ENCODE measurements around the gene ACSBG1. TPM values are rescaled to one million over a fixed set of nuclear protein-coding genes. Genes with fewer than 3 reads are reported as not detected.
A peak's percentile ranks its signal among the peaks of the same experiment; 100 is the strongest.

Gene ACSBG1
- total RNA-seq, 2 experiments from 2014 or later = 0.28 TPM; not detected in 1

DNA sequence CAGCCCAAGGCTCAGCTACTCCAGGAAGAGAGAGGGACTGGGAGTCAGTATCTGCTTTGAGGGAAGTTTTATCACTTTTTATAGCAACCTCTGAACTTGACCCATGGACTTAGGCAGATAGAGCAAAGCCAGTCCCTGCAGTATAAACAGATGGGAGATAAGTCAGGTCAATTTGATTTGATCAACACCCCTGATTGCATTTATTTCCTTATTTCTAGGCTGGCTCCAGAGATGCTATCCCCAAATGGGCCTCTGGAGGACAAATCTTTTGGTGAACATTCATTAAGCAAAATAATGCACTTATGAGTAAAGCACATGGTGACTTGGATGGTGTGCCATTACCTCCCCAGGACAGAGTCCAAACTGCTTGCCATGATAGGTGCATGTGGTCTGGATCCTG lies 94.1 kb downstream of the ACSBG1 start:
- CTCF ChIA-PET = interaction anchor here (0.7 to 1.9 kb wide), 3 partner anchors 8 to 126 kb away, joined by 4 to 10 read pairs (median 4); no protein-coding TSS in a partner anchor
- Mint-ChIP-seq H3K36me3 (no peaks in the 10 kb centered on the region), H3K4me3 (no peak overlapping the region), H3K9me3 (ENCODE audit: low read depth) (no peaks in the 10 kb centered on the region), H3K27me3 (no peaks in the 10 kb centered on the region), H3K27ac (no peak overlapping the region), H3K4me1 (no peaks in the 10 kb centered on the region)
- DNase-seq (no peak), ATAC-seq (no peak)

DNA sequence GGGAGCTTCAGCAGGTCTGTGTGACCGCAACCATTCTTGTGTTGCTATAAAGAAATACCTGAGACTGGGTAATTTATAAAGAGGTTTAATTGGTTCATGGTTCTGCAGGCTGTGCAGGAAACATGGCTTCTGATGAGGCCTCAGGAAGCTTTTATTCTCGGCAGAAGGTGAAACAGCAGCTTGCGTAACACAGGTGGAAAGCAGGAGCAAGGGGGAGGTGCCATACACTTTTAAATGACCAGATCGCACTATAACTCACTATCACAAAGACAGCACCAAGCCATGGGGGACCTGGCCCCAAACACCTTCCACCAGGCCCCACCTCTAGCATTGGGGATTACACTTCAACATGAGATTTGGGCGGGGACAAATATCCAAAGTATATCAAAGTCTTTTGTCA lies 94.8 kb downstream of the ACSBG1 start:
- CTCF ChIA-PET = interaction anchor here (0.7 to 3.0 kb wide), 5 partner anchors 9 to 126 kb away, joined by 4 to 13 read pairs (median 5); no protein-coding TSS in a partner anchor
- no peak overlapping the region for H3K27ac Mint-ChIP-seq
- H3K9me3 Mint-ChIP-seq (ENCODE audit: low read depth) = no peaks in the 10 kb centered on the region
- ATAC-seq (no peak), DNase-seq (no peak)
- H3K36me3 Mint-ChIP-seq = no peaks in the 10 kb centered on the region
- H3K4me1 Mint-ChIP-seq = no peaks in the 10 kb centered on the region
- H3K27me3 Mint-ChIP-seq = no peaks in the 10 kb centered on the region
- no peak overlapping the region for H3K4me3 Mint-ChIP-seq

DNA sequence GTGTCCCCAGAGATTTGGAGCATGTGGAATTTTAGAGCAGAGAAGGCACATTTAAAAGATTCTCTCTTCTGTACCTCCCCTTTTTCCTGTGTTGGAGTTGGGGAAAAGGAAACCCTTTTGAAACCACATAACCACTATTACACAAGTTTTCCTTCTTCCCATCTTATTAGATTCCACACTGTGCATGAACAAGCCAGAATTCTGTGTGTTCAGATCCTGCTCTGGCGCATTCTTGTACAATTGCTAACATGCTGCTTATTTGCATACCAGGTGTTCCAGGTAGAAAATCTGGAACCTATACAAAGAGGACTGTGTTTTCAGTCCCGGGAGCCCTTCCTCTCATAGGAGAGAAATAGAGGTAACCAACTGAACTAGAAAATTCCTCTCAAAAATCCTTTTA lies 100.6 kb downstream of the ACSBG1 start:
- Mint-ChIP-seq H3K4me3 (no peak overlapping the region), H3K36me3 (no peaks in the 10 kb centered on the region), H3K9me3 (ENCODE audit: low read depth) (no peaks in the 10 kb centered on the region)

DNA sequence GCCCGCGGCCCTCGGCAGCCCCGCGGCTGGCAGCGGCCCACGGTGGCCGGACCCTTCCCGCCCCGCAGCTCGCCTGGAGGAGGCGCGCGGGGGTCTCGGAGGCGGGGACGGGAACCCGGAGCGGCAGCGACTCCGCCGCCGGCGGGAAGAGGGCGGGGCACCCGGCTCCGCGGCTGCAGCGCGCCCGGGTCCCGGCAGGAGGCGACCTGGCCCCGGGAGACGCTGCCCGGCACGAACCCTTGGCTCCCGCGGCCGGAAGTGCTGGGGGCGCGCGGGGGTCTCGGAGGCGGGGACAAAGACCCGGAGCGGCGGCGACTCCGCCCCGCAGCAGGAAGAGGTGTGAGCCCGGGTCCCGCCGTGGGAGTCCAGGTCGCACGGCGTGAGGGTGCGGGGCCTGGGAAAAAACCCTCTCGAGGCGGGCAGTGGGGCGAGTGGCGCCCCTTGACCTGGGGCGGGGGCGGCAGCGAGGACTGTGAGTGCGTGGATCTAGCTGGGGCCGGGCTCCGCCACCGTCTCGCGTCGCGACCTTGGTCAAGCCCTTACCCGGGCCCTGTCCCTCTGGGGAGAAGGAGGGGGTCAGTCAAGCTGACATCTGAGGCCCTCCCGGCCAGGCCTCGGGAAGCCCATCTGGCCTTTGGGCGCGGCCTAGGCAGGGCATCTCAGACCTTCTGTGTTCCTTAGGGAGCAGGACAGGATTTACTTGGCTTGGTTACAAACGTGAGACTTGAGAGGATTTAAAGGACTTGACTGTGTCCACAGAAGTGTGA lies 102.9 kb downstream of the ACSBG1 start, which contains the start of gene CIB2:
Gene CIB2 (minus strand): TSS at position 151 of the 767 bp plus-strand sequence. CDS start 230 bp downstream, outside the sequence.
- Mint-ChIP-seq H3K27ac (peak within 1 kb of the TSS; percentile 74), H3K4me3 (peak within 1 kb of the TSS; percentile 77), H3K9me3 (ENCODE audit: low read depth) (no peaks in the 10 kb centered on the region), H3K27me3 (no peaks in the 10 kb centered on the region), H3K36me3 (no peaks in the 10 kb centered on the region), H3K4me1 (peaks cover 16% of the 10 kb centered on the region)
- peak; percentile 93 for ATAC-seq
- CTCF ChIA-PET = interaction anchor here (0.5 to 7.2 kb wide), 34 partner anchors 8 to 172 kb away, joined by 3 to 120 read pairs (median 4); partner anchors contain the start of genes DNAJA4 and IDH3A
- DNase-seq = peak; percentile 82

More for the DNA sequence above, 100.6 kb downstream of the ACSBG1 start:
- peaks cover 16% of the 10 kb centered on the region for H3K4me1 Mint-ChIP-seq
- CTCF ChIA-PET = interaction anchor here (1.2 to 2.2 kb wide), 2 partner anchors 12 to 107 kb away, joined by 3 to 6 read pairs; no protein-coding TSS in a partner anchor
- DNase-seq (no peak), ATAC-seq (no peak)
- no peak overlapping the region for H3K27ac Mint-ChIP-seq
- no peaks in the 10 kb centered on the region for H3K27me3 Mint-ChIP-seq

DNA sequence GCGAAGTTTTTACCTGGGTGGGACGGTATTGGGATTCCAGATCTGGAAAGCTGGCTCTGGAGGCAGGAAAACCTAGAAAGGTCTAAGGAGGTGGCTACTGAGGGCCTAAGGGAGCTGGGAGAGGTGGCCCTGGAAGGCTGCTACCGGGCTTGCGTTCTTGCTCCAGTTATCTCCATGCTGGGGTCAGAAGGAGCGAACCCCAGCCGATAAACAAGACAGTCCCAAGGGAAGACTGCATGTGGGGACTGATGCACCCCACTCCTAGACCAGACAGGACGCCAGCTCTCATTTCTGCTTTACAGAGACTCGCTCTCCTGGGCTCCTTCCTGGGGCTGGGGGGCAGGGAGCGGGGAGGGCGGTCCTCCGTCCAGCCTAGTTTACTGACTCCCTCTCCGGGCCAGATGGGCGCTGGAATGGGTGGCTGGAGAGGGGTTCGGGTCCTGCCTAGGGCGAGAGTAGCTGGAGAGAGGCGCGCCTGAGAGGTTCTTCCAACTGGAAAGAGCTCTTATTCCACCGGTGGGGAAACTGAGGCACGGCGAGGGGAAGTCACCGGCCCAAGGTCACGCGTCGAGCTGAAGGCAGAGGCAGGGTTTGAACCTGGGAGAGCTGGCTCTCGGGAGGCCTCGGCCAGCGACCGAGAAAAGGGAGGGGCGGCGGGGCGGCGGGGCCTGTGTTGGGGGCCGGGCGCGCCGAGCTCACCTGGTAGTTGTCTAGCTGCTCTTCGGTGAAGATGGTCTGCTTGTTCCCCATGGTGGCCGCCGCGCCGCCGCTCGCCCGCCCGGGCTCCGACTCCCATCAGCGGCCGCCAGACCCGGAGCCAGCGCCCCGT lies 103.7 kb downstream of the ACSBG1 start:
- Mint-ChIP-seq H3K27ac (peak overlapping the region; percentile 37), H3K36me3 (no peaks in the 10 kb centered on the region), H3K4me3 (peak overlapping the region; percentile 50), H3K4me1 (peaks cover 16% of the 10 kb centered on the region), H3K27me3 (no peaks in the 10 kb centered on the region), H3K9me3 (ENCODE audit: low read depth) (no peaks in the 10 kb centered on the region)
- CTCF ChIA-PET = interaction anchor here (0.5 to 7.2 kb wide), 26 partner anchors 7 to 171 kb away, joined by 3 to 120 read pairs (median 4); partner anchors contain the start of gene IDH3A
- ATAC-seq (no peak), DNase-seq (no peak)

DNA sequence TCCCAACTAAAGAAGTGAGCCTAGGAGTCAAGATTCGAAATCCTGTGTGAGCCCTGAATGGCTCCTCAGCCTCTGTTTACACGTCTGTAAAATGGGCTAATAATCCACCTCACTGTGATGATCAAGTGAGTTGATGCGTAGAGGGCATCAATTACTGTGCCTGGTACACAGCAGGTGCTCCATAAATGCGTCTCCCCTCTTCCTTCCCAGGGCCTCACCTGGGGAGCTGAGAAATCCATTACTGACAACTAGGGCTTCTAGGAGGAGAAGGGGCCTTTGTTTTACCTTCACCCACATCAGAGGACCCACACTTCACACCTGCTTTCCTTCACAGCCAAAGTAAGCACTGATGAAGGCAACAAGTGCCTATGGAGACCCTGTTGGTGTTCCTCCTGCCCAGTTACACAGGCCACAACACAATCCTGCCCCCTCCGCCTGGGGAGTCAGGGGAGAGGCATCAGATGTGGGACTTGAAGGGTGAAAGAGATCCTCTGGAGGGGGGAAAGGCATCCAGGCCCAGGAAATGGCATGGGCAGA lies 104.5 kb downstream of the ACSBG1 start:
- DNase-seq (no peak), ATAC-seq (no peak)
- H3K9me3 Mint-ChIP-seq (ENCODE audit: low read depth) = no peaks in the 10 kb centered on the region
- H3K36me3 Mint-ChIP-seq = no peaks in the 10 kb centered on the region
- CTCF ChIA-PET = interaction anchor here (1.1 to 7.2 kb wide), 13 partner anchors 9 to 162 kb away, joined by 3 to 120 read pairs (median 4); no protein-coding TSS in a partner anchor
- peak overlapping the region; percentile 37 for H3K27ac Mint-ChIP-seq
- H3K27me3 Mint-ChIP-seq = no peaks in the 10 kb centered on the region
- H3K4me1 Mint-ChIP-seq = peaks cover 16% of the 10 kb centered on the region
- peak overlapping the region; percentile 50 for H3K4me3 Mint-ChIP-seq

DNA sequence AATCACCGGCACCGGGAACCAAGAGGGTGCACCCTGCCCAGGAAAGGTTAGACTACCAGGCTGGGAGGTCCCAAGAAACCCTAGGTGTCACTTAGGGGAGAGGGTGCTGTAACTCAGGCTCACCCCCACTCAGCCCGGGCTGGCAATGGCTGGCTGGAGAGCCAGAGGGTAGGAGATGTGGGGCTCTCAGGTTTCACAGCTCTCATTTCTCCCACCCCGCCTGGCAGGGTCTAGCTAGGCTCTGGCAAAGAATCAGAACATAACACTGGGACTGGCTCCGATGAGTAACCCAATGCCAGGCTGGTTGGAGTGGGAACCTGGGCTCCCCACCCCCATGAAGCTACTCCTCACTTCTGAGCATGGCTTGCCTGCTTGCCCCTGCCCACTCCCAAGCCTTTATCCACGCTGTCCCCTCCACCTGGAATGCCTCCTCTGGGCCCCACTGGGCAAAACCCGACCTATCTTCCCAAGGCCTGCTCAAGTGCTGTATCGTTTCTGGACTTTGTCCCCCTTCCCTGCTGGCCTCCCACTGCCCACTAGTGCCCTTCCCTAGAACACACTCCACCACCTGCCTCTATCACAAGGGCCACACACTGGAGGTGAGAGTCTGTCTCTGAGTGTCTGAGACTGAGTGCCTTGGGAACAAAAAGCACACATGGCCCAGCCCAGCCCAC lies 105.2 kb downstream of the ACSBG1 start:
- H3K36me3 Mint-ChIP-seq = no peaks in the 10 kb centered on the region
- CTCF ChIA-PET = interaction anchor here (1.1 to 7.2 kb wide), 2 partner anchors 65 to 112 kb away, joined by 3 to 120 read pairs; no protein-coding TSS in a partner anchor
- no peak for ATAC-seq
- H3K27ac Mint-ChIP-seq = no peak overlapping the region
- DNase-seq = no peak
- H3K27me3 Mint-ChIP-seq = no peaks in the 10 kb centered on the region
- no peaks in the 10 kb centered on the region for H3K9me3 Mint-ChIP-seq (ENCODE audit: low read depth)
- no peak overlapping the region for H3K4me3 Mint-ChIP-seq
- H3K4me1 Mint-ChIP-seq = peaks cover 16% of the 10 kb centered on the region

DNA sequence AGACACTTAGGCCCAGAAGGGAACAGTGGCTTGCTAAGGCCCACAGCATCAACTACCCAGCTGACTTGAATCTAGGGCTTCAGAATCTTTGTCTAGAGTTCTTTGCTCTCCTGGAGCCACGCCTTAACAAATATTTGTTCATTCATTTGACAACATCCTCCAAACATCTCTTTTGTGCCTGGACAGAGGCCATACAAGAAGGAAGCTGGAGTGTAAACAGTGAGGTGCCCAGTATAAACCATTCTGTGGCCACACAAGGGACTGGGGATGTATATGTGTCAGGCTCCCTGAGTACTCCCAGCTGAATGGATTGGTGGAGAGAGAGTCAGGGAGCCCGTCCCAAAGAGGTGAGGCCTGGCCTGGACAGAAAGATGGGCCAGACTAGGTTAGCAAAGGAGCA lies 106.5 kb downstream of the ACSBG1 start:
- Mint-ChIP-seq H3K27ac (no peak overlapping the region), H3K27me3 (no peaks in the 10 kb centered on the region), H3K4me3 (no peak overlapping the region), H3K36me3 (no peaks in the 10 kb centered on the region), H3K9me3 (ENCODE audit: low read depth) (no peaks in the 10 kb centered on the region), H3K4me1 (peaks cover 9% of the 10 kb centered on the region)
- CTCF ChIA-PET = interaction anchor here (1.3 to 7.2 kb wide), 5 partner anchors 15 to 169 kb away, joined by 4 to 120 read pairs (median 5); no protein-coding TSS in a partner anchor
- ATAC-seq = no peak
- DNase-seq = no peak

DNA sequence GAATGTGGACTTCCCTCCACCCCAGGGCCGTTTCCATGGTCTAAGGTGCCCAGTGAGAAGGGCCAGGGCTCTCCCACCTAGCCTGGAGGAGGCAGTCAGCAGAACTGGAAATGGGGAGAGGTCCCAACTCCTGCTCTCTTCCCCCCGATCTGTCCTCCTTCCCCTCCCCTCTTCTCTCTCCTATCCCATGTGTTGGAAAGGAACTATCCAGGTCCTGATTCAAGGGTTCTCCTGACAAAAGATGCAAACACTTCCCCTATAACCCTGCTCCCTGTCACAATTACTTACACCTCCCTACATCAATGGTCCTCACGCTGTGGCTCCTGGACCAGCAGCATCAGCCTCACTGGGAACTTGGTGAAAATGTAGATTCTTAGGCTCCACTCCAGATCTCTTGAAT lies 109.1 kb downstream of the ACSBG1 start:
- no peak overlapping the region for H3K4me3 Mint-ChIP-seq

DNA sequence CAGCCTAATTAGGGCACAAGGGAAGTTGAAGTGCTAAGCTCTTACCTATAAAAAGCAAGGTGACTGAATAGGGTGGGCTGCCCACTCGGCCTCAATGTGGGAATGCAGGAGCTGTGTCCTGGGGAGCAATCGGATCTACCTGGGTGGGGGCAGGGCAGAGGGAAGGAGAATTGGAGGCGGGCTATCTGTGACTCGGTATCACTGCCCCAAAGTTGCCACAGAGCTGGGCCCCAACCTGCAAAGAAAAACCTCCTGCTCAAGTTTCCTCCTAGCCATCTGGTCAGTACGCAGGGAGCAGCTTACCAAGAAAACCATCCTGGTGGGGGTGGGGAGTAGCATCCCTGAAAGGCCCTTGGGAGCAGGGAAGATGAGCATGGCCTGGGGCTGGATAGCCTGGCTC lies 113.8 kb downstream of the ACSBG1 start:
- no peak overlapping the region for H3K27ac Mint-ChIP-seq

More for the DNA sequence above, 109.1 kb downstream of the ACSBG1 start:
- ATAC-seq = no peak
- Mint-ChIP-seq H3K36me3 (no peaks in the 10 kb centered on the region), H3K27ac (no peak overlapping the region), H3K27me3 (no peaks in the 10 kb centered on the region), H3K9me3 (ENCODE audit: low read depth) (no peaks in the 10 kb centered on the region), H3K4me1 (no peaks in the 10 kb centered on the region)
- no peak for DNase-seq
- CTCF ChIA-PET = interaction anchor here (2.6 to 7.2 kb wide), 2 partner anchors 12 to 69 kb away, joined by 11 to 120 read pairs; no protein-coding TSS in a partner anchor

More for the DNA sequence above, 113.8 kb downstream of the ACSBG1 start:
- no peak for ATAC-seq
- peaks cover 3% of the 10 kb centered on the region for H3K4me1 Mint-ChIP-seq
- no peaks in the 10 kb centered on the region for H3K9me3 Mint-ChIP-seq (ENCODE audit: low read depth)
- no peak overlapping the region for H3K4me3 Mint-ChIP-seq
- DNase-seq = no peak
- no peaks in the 10 kb centered on the region for H3K36me3 Mint-ChIP-seq
- peaks cover 4% of the 10 kb centered on the region for H3K27me3 Mint-ChIP-seq
- CTCF ChIA-PET = interaction anchor here (1.0 to 2.0 kb wide), 3 partner anchors 10 to 154 kb away, joined by 3 to 15 read pairs (median 4); no protein-coding TSS in a partner anchor

Data from activated CD8-positive, alpha-beta memory T cell treated with anti-CD3 and anti-CD28 coated beads, Interleukin-2, amount 10 ng/mL, durations not matched to agents 7 days and 5 days (primary cell).